Chondrocyte (in vitro differentiated cells): ENCODE data around the gene ABCC3. TPM values are rescaled to one million over a fixed set of nuclear protein-coding genes. Genes with fewer than 3 reads are reported as not detected.

Experiments used
- DNase-seq: peaks from one replicate; pipeline ENCODE4 v3.0.0; 2021; ENCODE audit warnings: mixed read lengths, low spot score
- H3K27ac Mint-ChIP-seq: one replicate; pipeline ENCODE4 v1.8.0; 2021; ENCODE audit warnings: mild to moderate bottlenecking, moderate library complexity, mixed read lengths; ENCODE audit not compliant: unreplicated experiment
- H3K27me3 Mint-ChIP-seq: 2 replicates; pipeline ENCODE4 v1.8.0; 2021; ENCODE audit warnings: low read depth, mixed read lengths
- H3K36me3 Mint-ChIP-seq: 2 replicates; pipeline ENCODE4 v1.8.0; 2021; ENCODE audit warnings: low read depth, mixed read lengths
- H3K4me1 Mint-ChIP-seq: 2 replicates; pipeline ENCODE4 v1.8.0; 2021; ENCODE audit warnings: low read depth, mild to moderate bottlenecking, mixed read lengths
- H3K4me3 Mint-ChIP-seq: one replicate; pipeline ENCODE4 v1.8.0; 2021; ENCODE audit warnings: mild to moderate bottlenecking, moderate library complexity, mixed read lengths; ENCODE audit not compliant: unreplicated experiment
- H3K9me3 Mint-ChIP-seq: 2 replicates; pipeline ENCODE4 v1.8.0; 2021; ENCODE audit warnings: low read depth, mixed read lengths
- CTCF ChIP-seq: fragments of 200-600 bp; sonication (generic); IDR thresholded peaks from 2 replicates; pipeline ENCODE4 v1.5.0; 2021; ENCODE audit warnings: antibody characterized with exemption, mild to moderate bottlenecking, moderate library complexity
- total RNA-seq: library from RNA; stranded (reverse); gene quantifications from 3 replicates; pipeline ENCODE4 v1.2.1, GENCODE V29; 2021

ABCC3 gene
- total RNA-seq, 1 donor from 2014 or later: 2.8 TPM

GRCh38 chr17:50620237-50620636 lies 14.4 kb upstream of the ABCC3 start:
- TF ChIP-seq CTCF: no peak
- H3K4me3 Mint-ChIP-seq: no peak overlapping the region
- H3K4me1 Mint-ChIP-seq: peaks cover 11% of the 10 kb centered on the region
- no peaks in the 10 kb centered on the region for H3K9me3 Mint-ChIP-seq
- H3K27ac Mint-ChIP-seq: no peak overlapping the region
- no peak for DNase-seq
- H3K36me3 Mint-ChIP-seq: no peaks in the 10 kb centered on the region
- H3K27me3 Mint-ChIP-seq: peaks cover 7% of the 10 kb centered on the region

- Mint-ChIP-seq H3K4me1 (peaks cover 11% of the 10 kb centered on the region), H3K9me3 (no peaks in the 10 kb centered on the region), H3K27ac (no peak overlapping the region), H3K4me3 (no peak overlapping the region), H3K27me3 (peaks cover 6% of the 10 kb centered on the region), H3K36me3 (no peaks in the 10 kb centered on the region)
- TF ChIP-seq CTCF: no peak
- DNase-seq: no peak
Measured at GRCh38 chr17:50620858-50621257, 13.8 kb upstream of the ABCC3 start.

- no peak for TF ChIP-seq CTCF
- Mint-ChIP-seq H3K4me1 (peaks cover 11% of the 10 kb centered on the region), H3K27ac (no peak overlapping the region), H3K27me3 (peaks cover 5% of the 10 kb centered on the region), H3K4me3 (no peak overlapping the region), H3K36me3 (no peaks in the 10 kb centered on the region), H3K9me3 (no peaks in the 10 kb centered on the region)
- no peak for DNase-seq
Measured at GRCh38 chr17:50621574-50622031, 13.1 kb upstream of the ABCC3 start.

- no peak overlapping the region for H3K27ac Mint-ChIP-seq
- H3K4me1 Mint-ChIP-seq: peaks cover 4% of the 10 kb centered on the region
- peaks cover 8% of the 10 kb centered on the region for H3K27me3 Mint-ChIP-seq
- no peak for TF ChIP-seq CTCF
- H3K4me3 Mint-ChIP-seq: no peak overlapping the region
- no peaks in the 10 kb centered on the region for H3K9me3 Mint-ChIP-seq
- no peak for DNase-seq
- no peaks in the 10 kb centered on the region for H3K36me3 Mint-ChIP-seq
Measured at GRCh38 chr17:50624321-50624934, 10.3 kb upstream of the ABCC3 start.

- Mint-ChIP-seq H3K27ac (peak overlapping the region; percentile 49), H3K9me3 (no peaks in the 10 kb centered on the region), H3K36me3 (no peaks in the 10 kb centered on the region), H3K4me1 (peaks cover 3% of the 10 kb centered on the region), H3K27me3 (peaks cover 8% of the 10 kb centered on the region), H3K4me3 (no peak overlapping the region)
- no peak for DNase-seq
- no peak for TF ChIP-seq CTCF
Measured at GRCh38 chr17:50625032-50625871, 9.4 kb upstream of the ABCC3 start.
